Activated CD4-positive, alpha-beta T cell treated with anti-CD3 and anti-CD28 coated beads for 36 hours (primary cell): ENCODE data around the gene PLEK2. TPM values are rescaled to one million over a fixed set of nuclear protein-coding genes. Genes with fewer than 3 reads are reported as not detected.

Source experiments
- ATAC-seq: fragments of 200-7000 bp; cut with Tn5 transposase; one replicate; pipeline ENCODE4 v1.10.0; 2021; ENCODE audit warnings: mild to moderate bottlenecking, moderate library complexity
- CTCF ChIA-PET: fragments of 350-600 bp; sonication (Branson Sonifier 250); formaldehyde crosslinking; loops from one replicate; lab custom pipeline; 2021; ENCODE audit warnings: antibody characterized with exemption; lab: Charles Lee
- POLR2A ChIA-PET: fragments of 350-600 bp; sonication (Branson Sonifier 250); formaldehyde crosslinking; loops from one replicate; lab custom pipeline; 2021; ENCODE audit warnings: antibody characterized with exemption, inconsistent platforms; lab: Charles Lee
- DNase-seq: peaks from one replicate; pipeline ENCODE4 v3.0.0-alpha.2; 2020
- H3K27ac Mint-ChIP-seq: one replicate; pipeline ENCODE4 v1.8.0; 2021; ENCODE audit warnings: mixed read lengths
- H3K27me3 Mint-ChIP-seq: one replicate; pipeline ENCODE4 v1.8.0; 2021; ENCODE audit warnings: mixed read lengths
- H3K36me3 Mint-ChIP-seq: one replicate; pipeline ENCODE4 v1.8.0; 2021; ENCODE audit warnings: low read depth, mixed read lengths
- H3K4me1 Mint-ChIP-seq: one replicate; pipeline ENCODE4 v1.8.0; 2021; ENCODE audit warnings: mixed read lengths
- H3K4me3 Mint-ChIP-seq: one replicate; pipeline ENCODE4 v1.8.0; 2021; ENCODE audit warnings: mild to moderate bottlenecking, moderate library complexity, mixed read lengths
- H3K9me3 Mint-ChIP-seq: one replicate; pipeline ENCODE4 v1.8.0; 2021; ENCODE audit warnings: low read depth, mixed read lengths
- intact Hi-C, 2 experiments: fragments of 100-400 bp; cut with DNase I in 1 of 2; cut with micrococcal nuclease in 1 of 2; formaldehyde crosslinking; loops; one replicate each; pipeline versions ENCODE4 v1.14.2 to v1.15.1; 2022 to 2024; cut with DNase I, micrococcal nuclease
- total RNA-seq, 2 experiments: library from RNA; stranded (reverse); gene quantifications; one replicate each; pipeline ENCODE4 v1.2.3, GENCODE V29; 2021

Gene PLEK2
- total RNA-seq, 2 experiments from 2014 or later: 2.9 to 5.1 TPM

- H3K27ac Mint-ChIP-seq: no peak overlapping the region
- POLR2A ChIA-PET: no interaction called here
- no peak for DNase-seq
- H3K4me3 Mint-ChIP-seq: no peak overlapping the region
- no peak for ATAC-seq
- no peaks in the 10 kb centered on the region for H3K36me3 Mint-ChIP-seq
- no peaks in the 10 kb centered on the region for H3K9me3 Mint-ChIP-seq
- intact Hi-C loops: no loop called here
- peaks cover 3% of the 10 kb centered on the region for H3K27me3 Mint-ChIP-seq
- H3K4me1 Mint-ChIP-seq: no peaks in the 10 kb centered on the region
- CTCF ChIA-PET: interaction anchor here (0.6 kb wide), 1 partner anchor 85 kb away, joined by 3 read pairs; the partner anchor contains the start of gene ATP6V1D
These were observed 32.4 kb upstream of the PLEK2 start for GRCh38 chr14:67444395-67444794.

- no peaks in the 10 kb centered on the region for H3K36me3 Mint-ChIP-seq
- POLR2A ChIA-PET: no interaction called here
- H3K9me3 Mint-ChIP-seq: no peaks in the 10 kb centered on the region
- DNase-seq: no peak
- no peaks in the 10 kb centered on the region for H3K4me1 Mint-ChIP-seq
- CTCF ChIA-PET: interaction anchor here (0.7 kb wide), 1 partner anchor 74 kb away, joined by 3 read pairs; no protein-coding TSS in a partner anchor
- no peak for ATAC-seq
- H3K4me3 Mint-ChIP-seq: no peak overlapping the region
- intact Hi-C loops: no loop called here
- peaks cover 3% of the 10 kb centered on the region for H3K27me3 Mint-ChIP-seq
- H3K27ac Mint-ChIP-seq: no peak overlapping the region
These were observed 30.4 kb upstream of the PLEK2 start for GRCh38 chr14:67442139-67442906.

GRCh38 chr14:67441672-67442071 lies 29.7 kb upstream of the PLEK2 start:
- intact Hi-C loops: no loop called here

GRCh38 chr14:67441256-67441655 lies 29.3 kb upstream of the PLEK2 start:
- no peaks in the 10 kb centered on the region for H3K4me1 Mint-ChIP-seq
- ChIA-PET POLR2A (no interaction called here), CTCF (interaction anchor here (0.8 to 1.2 kb wide), 3 partner anchors 16 to 1083 kb away, joined by 3 to 4 read pairs (median 3); no protein-coding TSS in a partner anchor)
- DNase-seq: no peak
- no peak overlapping the region for H3K27ac Mint-ChIP-seq
- no peaks in the 10 kb centered on the region for H3K36me3 Mint-ChIP-seq
- no peak overlapping the region for H3K4me3 Mint-ChIP-seq
- intact Hi-C loops: no loop called here
- peaks cover 6% of the 10 kb centered on the region for H3K27me3 Mint-ChIP-seq
- no peaks in the 10 kb centered on the region for H3K9me3 Mint-ChIP-seq
- no peak for ATAC-seq

More at GRCh38 chr14:67441672-67442071, 29.7 kb upstream of the PLEK2 start:
- H3K36me3 Mint-ChIP-seq: no peaks in the 10 kb centered on the region
- no peak overlapping the region for H3K27ac Mint-ChIP-seq
- CTCF ChIA-PET: interaction anchor here (1.0 to 1.2 kb wide), 2 partner anchors 21 to 1084 kb away, joined by 3 read pairs; no protein-coding TSS in a partner anchor
- DNase-seq (no peak), ATAC-seq (no peak)
- POLR2A ChIA-PET: no interaction called here
- no peaks in the 10 kb centered on the region for H3K9me3 Mint-ChIP-seq
- peaks cover 6% of the 10 kb centered on the region for H3K27me3 Mint-ChIP-seq
- no peaks in the 10 kb centered on the region for H3K4me1 Mint-ChIP-seq
- H3K4me3 Mint-ChIP-seq: no peak overlapping the region

GRCh38 chr14:67440513-67440912 lies 28.5 kb upstream of the PLEK2 start:
- no peak overlapping the region for H3K4me3 Mint-ChIP-seq
- H3K4me1 Mint-ChIP-seq: no peaks in the 10 kb centered on the region
- POLR2A ChIA-PET: no interaction called here
- peaks cover 6% of the 10 kb centered on the region for H3K27me3 Mint-ChIP-seq
- no peaks in the 10 kb centered on the region for H3K9me3 Mint-ChIP-seq
- CTCF ChIA-PET: interaction anchor here (0.8 to 1.2 kb wide), 2 partner anchors 15 to 23 kb away, joined by 3 to 4 read pairs; no protein-coding TSS in a partner anchor
- DNase-seq: no peak
- H3K36me3 Mint-ChIP-seq: no peaks in the 10 kb centered on the region
- no peak overlapping the region for H3K27ac Mint-ChIP-seq
- intact Hi-C loops: no loop called here
- no peak for ATAC-seq

- H3K27ac Mint-ChIP-seq: no peak overlapping the region
- peaks cover 3% of the 10 kb centered on the region for H3K27me3 Mint-ChIP-seq
- CTCF ChIA-PET: interaction anchor here (0.7 to 1.3 kb wide), 2 partner anchors 12 to 23 kb away, joined by 3 to 4 read pairs; no protein-coding TSS in a partner anchor
- ATAC-seq: no peak
- intact Hi-C loops: no loop called here
- H3K9me3 Mint-ChIP-seq: no peaks in the 10 kb centered on the region
- DNase-seq: no peak
- H3K36me3 Mint-ChIP-seq: no peaks in the 10 kb centered on the region
- no peaks in the 10 kb centered on the region for H3K4me1 Mint-ChIP-seq
- POLR2A ChIA-PET: no interaction called here
- no peak overlapping the region for H3K4me3 Mint-ChIP-seq
These were observed 27.0 kb upstream of the PLEK2 start for GRCh38 chr14:67438969-67439368.

- no peaks in the 10 kb centered on the region for H3K36me3 Mint-ChIP-seq
- ATAC-seq (no peak), DNase-seq (no peak)
- H3K9me3 Mint-ChIP-seq: no peaks in the 10 kb centered on the region
- CTCF ChIA-PET: interaction anchor here (0.6 to 1.0 kb wide), 3 partner anchors 77 to 151 kb away, joined by 4 to 6 read pairs (median 4); partner anchors contain the start of gene ATP6V1D
- H3K27ac Mint-ChIP-seq: no peak overlapping the region
- H3K4me3 Mint-ChIP-seq: no peak overlapping the region
- POLR2A ChIA-PET: no interaction called here
- H3K27me3 Mint-ChIP-seq: peaks cover 3% of the 10 kb centered on the region
- intact Hi-C loops: no loop called here
- no peaks in the 10 kb centered on the region for H3K4me1 Mint-ChIP-seq
These were observed 24.3 kb upstream of the PLEK2 start for GRCh38 chr14:67436006-67436866.

- H3K36me3 Mint-ChIP-seq: no peaks in the 10 kb centered on the region
These were observed 23.6 kb upstream of the PLEK2 start for GRCh38 chr14:67435603-67436002.

GRCh38 chr14:67432050-67432564 lies 20.1 kb upstream of the PLEK2 start:
- H3K27ac Mint-ChIP-seq: no peak overlapping the region
- intact Hi-C loops: no loop called here

More at GRCh38 chr14:67435603-67436002, 23.6 kb upstream of the PLEK2 start:
- Mint-ChIP-seq H3K27ac (no peak overlapping the region), H3K27me3 (peaks cover 3% of the 10 kb centered on the region), H3K4me3 (no peak overlapping the region), H3K4me1 (no peaks in the 10 kb centered on the region), H3K9me3 (no peaks in the 10 kb centered on the region)
- ATAC-seq: no peak
- DNase-seq: no peak
- intact Hi-C loops: no loop called here
- CTCF ChIA-PET: interaction anchor here (0.5 to 1.0 kb wide), 4 partner anchors 53 to 151 kb away, joined by 3 to 6 read pairs (median 4); partner anchors contain the start of gene ATP6V1D
- POLR2A ChIA-PET: no interaction called here

GRCh38 chr14:67429510-67430205 lies 17.7 kb upstream of the PLEK2 start:
- ATAC-seq (no peak), DNase-seq (no peak)
- peaks cover 11% of the 10 kb centered on the region for H3K27me3 Mint-ChIP-seq
- no peak overlapping the region for H3K27ac Mint-ChIP-seq
- intact Hi-C loops: loop anchor here in 1 of 2 experiments (10.0 kb wide), 1 partner anchor 95 kb away; no protein-coding TSS in a partner anchor
- no peaks in the 10 kb centered on the region for H3K9me3 Mint-ChIP-seq
- ChIA-PET CTCF (interaction anchor here (0.5 to 11.1 kb wide), 13 partner anchors 24 to 1255 kb away, joined by 3 to 159 read pairs (median 3); no protein-coding TSS in a partner anchor), POLR2A (no interaction called here)
- H3K4me3 Mint-ChIP-seq: no peak overlapping the region
- no peaks in the 10 kb centered on the region for H3K4me1 Mint-ChIP-seq
- no peaks in the 10 kb centered on the region for H3K36me3 Mint-ChIP-seq

More at GRCh38 chr14:67432050-67432564, 20.1 kb upstream of the PLEK2 start:
- Mint-ChIP-seq H3K9me3 (no peaks in the 10 kb centered on the region), H3K4me3 (no peak overlapping the region), H3K27me3 (peaks cover 2% of the 10 kb centered on the region), H3K4me1 (no peaks in the 10 kb centered on the region), H3K36me3 (no peaks in the 10 kb centered on the region)
- ChIA-PET POLR2A (no interaction called here), CTCF (interaction anchor here (0.6 to 11.1 kb wide), 4 partner anchors 12 to 139 kb away, joined by 3 to 159 read pairs (median 3); no protein-coding TSS in a partner anchor)
- DNase-seq (no peak), ATAC-seq (no peak)
